Right forelimb (tissue), 1 donor: ENCODE data around the gene TWSG1.
A peak's percentile ranks its signal among the peaks of the same experiment; 100 is the strongest.
"Not testable (repeated sequence)": the region's sequence is repeated elsewhere in the genome, so short reads cannot be mapped to it uniquely, and the experiment has no call there.

Experiments used
- DNase-seq: peaks from one replicate; pipeline ENCODE4 v3.0.0-alpha.2; 2018

TWSG1 gene

GRCh38 chr18:9428862-9429661 lies 94.5 kb downstream of the TWSG1 start:
- DNase-seq, result no peak

DNA sequence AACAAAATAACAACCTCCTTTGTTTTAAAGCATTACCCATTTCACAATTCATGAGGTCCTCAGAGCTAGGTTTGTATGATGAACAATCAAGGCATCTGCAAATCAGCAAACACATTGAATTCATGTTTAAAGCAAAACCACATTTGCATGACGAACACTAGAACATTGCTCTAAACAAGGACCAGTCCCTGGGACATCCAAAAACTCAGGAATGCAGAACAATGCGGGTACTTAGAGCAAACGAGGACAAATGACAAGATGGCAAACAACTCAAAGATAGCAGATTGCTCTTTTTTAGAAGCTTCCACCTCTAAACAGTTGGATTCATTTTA lies 95.1 kb downstream of the TWSG1 start:
- no peak for DNase-seq

- DNase-seq, result not testable (repeated sequence)
These were observed 95.7 kb downstream of the TWSG1 start for GRCh38 chr18:9430315-9430714.

DNA sequence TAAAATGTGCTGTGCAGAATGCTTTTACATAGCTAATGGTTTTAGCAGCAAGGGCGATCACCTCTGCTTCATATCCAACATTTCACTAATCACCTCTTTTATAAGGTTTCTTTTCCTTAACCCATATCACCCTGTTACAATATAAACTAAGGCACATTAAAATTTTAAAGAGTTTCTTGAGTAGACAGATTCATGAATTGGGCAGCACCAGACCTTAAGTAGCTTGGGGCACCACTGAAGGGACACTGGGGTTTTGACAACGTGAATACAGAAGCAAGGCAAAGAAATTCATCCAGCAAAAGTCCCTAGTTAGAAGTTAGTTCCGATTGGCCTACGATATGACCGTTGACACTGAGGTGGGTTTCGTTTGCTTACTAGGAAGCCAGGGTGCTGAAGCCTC lies 96.7 kb downstream of the TWSG1 start:
- no peak for DNase-seq

GRCh38 chr18:9433122-9433521 lies 98.5 kb downstream of the TWSG1 start:
- not testable (repeated sequence) for DNase-seq

GRCh38 chr18:9433671-9434121 lies 99.1 kb downstream of the TWSG1 start:
- DNase-seq, result peak; percentile 78

GRCh38 chr18:9434122-9434701 lies 99.6 kb downstream of the TWSG1 start:
- DNase-seq, result peak; percentile 54

DNA sequence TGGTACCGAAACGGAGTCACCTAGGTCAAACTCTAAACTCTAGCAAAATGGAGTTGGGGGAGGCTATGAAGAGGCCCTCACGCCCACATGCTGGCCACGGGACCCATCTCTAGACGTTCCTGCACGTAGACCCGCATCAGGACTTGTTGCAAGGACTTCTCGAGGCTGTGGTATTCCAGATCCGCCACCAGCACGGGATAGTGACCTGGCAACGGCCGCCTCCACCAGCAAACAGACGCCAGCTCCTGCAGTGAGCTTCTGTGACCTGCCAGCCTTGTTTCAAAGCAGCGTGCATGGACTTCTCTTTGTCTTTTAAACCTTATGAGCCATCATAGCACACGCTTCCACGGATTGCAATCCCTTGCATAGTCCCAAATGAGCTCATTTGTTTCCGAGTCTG lies 100.5 kb downstream of the TWSG1 start:
- no peak for DNase-seq

GRCh38 chr18:9436206-9436929 lies 101.8 kb downstream of the TWSG1 start:
- DNase-seq, result no peak

GRCh38 chr18:9437021-9437437 lies 102.5 kb downstream of the TWSG1 start:
- DNase-seq, result peak; percentile 63

GRCh38 chr18:9437672-9438071 lies 103.1 kb downstream of the TWSG1 start:
- no peak for DNase-seq

DNA sequence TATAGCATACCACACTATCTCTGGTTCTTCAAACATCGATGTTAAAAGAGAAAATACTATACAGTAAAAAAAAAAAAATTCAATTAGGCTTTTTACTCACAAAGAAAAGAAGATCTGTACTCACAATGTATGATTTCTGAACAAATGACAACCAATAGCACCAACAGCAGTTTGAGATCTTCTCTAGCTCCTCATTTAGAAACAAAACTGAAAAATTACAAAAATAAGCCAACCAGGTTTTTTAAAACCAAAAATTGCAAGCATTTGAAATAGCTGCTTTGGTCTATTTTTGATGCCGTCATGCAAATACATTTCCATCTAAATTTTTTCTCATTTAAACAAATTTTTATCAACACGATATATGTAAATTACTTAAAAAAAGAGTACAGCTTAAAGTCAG lies 106.5 kb downstream of the TWSG1 start:
- no peak for DNase-seq

- DNase-seq, result no peak
These were observed 110.0 kb downstream of the TWSG1 start for GRCh38 chr18:9444549-9444948.

GRCh38 chr18:9446839-9447238 lies 112.3 kb downstream of the TWSG1 start:
- DNase-seq, result no peak

DNA sequence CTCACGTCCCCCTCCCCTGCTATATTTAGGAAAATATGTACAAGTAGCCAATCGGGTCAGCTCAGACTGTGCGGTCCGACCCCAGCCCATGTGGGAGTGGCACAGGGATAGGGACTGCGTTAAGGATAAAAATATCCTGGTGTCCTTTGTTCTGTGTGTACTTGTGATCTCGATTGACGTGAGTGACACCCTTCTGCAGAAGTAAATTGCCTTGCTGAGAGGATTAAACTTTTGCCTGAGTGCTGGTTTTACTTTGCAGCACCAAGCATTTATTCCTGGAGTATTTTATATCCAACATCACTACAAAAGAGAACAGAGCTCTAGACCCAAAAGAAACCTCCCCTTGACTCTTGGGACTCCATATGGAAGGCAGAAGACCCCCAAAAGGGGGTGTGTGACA lies 112.8 kb downstream of the TWSG1 start:
- DNase-seq, result no peak

DNA sequence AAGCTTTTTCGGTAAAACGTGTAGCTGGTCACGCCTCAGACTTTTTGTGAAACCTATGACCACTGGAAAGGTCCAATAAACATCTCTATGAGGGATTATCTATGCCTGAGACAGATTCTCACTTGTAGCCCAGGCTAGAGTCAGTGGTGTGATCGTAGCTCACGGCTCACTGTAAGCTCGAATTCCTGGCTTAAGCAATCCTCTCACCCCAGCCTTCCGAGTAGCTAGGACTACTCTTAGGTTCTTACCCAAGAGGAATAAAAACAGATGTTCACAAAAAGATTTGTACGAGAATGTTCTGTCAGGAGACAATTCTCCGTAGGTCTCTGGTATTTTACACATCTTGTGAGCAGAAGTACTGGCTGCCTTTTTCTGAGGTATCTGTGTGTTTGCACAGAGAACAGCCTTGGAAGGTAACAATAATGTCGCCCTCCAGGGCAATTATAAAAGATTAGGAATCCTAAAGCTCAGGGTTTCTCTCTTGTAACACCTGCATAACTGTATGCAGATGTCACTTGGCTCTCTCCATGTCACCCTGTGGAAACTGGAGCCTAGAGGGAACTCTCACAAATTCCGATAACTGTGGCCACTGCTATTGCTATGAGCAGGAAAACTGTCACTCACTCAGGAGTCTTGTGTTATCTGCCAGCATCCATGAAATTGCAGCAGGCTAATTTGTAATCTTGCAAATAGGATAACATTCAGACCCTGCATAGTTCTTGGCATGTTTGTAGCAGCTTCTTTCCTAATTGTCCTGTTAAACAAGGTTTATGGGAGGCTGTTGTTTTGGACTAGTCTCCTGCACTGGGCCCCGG lies 115.2 kb downstream of the TWSG1 start:
- no peak for DNase-seq

DNA sequence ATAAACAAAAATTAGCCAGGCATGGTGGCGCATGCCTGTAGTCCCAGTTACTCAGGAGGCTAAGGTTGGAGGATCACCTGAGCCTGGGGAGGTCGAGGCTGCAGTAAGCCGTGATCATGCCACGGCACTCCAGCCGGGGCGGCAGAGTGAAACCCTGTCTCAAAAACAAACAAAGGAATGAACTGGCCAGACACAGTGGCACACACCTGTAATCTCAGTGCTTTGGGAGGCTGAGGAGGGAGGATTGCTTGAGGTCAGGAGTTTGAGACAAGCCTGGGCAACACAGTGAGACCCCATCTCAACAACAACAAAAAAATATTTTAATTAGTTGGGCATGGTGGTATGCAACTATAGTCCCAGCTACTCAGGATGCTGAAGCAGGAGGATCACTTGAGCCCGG lies 116.3 kb downstream of the TWSG1 start:
- DNase-seq, result not testable (repeated sequence)
